HCT116 (cell line): ENCODE data around the gene KIAA1614. TPM values are rescaled to one million over a fixed set of nuclear protein-coding genes. Genes with fewer than 3 reads are reported as not detected.

ENCODE experiments used
- ATAC-seq: fragments of 200-7000 bp; cut with Tn5 transposase; 2 replicates; pipeline ENCODE4 v1.9.1; 2020; ENCODE audit warnings: mild to moderate bottlenecking, moderate library complexity
- BruUV-seq: library from RNA; stranded (reverse); fragments of 400-500 nt; replicated peaks from 2 replicates; lab custom pipeline; 2021; lab: Mats Ljungman, UMichigan
- CTCF ChIA-PET: fragments of 300-600 bp; sonication (Branson Sonifier 250); formaldehyde crosslinking; loops from one replicate; lab custom pipeline; 2021; ENCODE audit warnings: antibody characterized with exemption; lab: Charles Lee
- POLR2A ChIA-PET: fragments of 300-600, 350-600 bp; sonication (Branson Sonifier 250); formaldehyde crosslinking; loops from one replicate; lab custom pipeline; 2021; ENCODE audit warnings: antibody characterized with exemption; lab: Charles Lee
- RAD21 ChIA-PET, 2 experiments: fragments of 300-600 bp; sonication (Branson Sonifier 250); formaldehyde crosslinking; loops; one replicate each; lab custom pipeline; 2023; ENCODE audit warnings: low total read pairs in 2 of 2; ENCODE audit not compliant: uncharacterized antibody in 2 of 2, unreplicated experiment in 2 of 2, low non-redundant PET in 1 of 2; lab: Charles Lee
- DNase-seq: peaks from one replicate; pipeline ENCODE4 v3.0.0-alpha.2; 2010; ENCODE audit warnings: low read depth, low spot score
- H2AFZ ChIP-seq: fragments of 200-600 bp; shearing (Covaris generic), sonication (generic); 2 replicates; pipeline ENCODE4 v1.6.1; 2017; ENCODE audit warnings: low read depth, mixed run types, mixed read lengths, antibody characterized with exemption, low read length; ENCODE audit not compliant: poor library complexity, severe bottlenecking
- H3K27ac ChIP-seq: 2 replicates; pipeline ENCODE4 v1.5.1; 2012; ENCODE audit warnings: low read depth, low read length
- H3K27me3 ChIP-seq: fragments of 200-600 bp; sonication (generic); 2 replicates; pipeline ENCODE4 v1.6.1; 2016; ENCODE audit warnings: mixed run types, low read length, mixed read lengths; ENCODE audit not compliant: insufficient read depth
- H3K36me3 ChIP-seq, 2 experiments: fragments of 200-500 bp in 1 of 2; fragments of 200-600 bp in 1 of 2; sonication (Bioruptor generic) in 1 of 2; sonication (generic) in 1 of 2; 2 replicates each; pipeline versions ENCODE4 v1.5.1 to v1.6.1; 2014 to 2016; ENCODE audit warnings: low read length in 2 of 2, inconsistent platforms in 1 of 2, mixed read lengths in 1 of 2, mixed run types in 1 of 2; ENCODE audit not compliant: insufficient read depth in 2 of 2, control insufficient read depth in 1 of 2
- H3K4me1 ChIP-seq, 2 experiments: fragments of 200-600 bp in 1 of 2; sonication (generic) in 1 of 2; 2 replicates each; pipeline versions ENCODE4 v1.5.1 to v1.6.1; 2012 to 2017; ENCODE audit warnings: low read length in 2 of 2, inconsistent platforms in 1 of 2, mild to moderate bottlenecking in 1 of 2, mixed read lengths in 1 of 2, mixed run types in 1 of 2, moderate library complexity in 1 of 2; ENCODE audit not compliant: insufficient read depth in 2 of 2, control insufficient read depth in 1 of 2
- H3K4me2 ChIP-seq: fragments of 200-600 bp; sonication (generic); 2 replicates; pipeline ENCODE4 v1.6.1; 2017; ENCODE audit warnings: mixed run types, low read length, mixed read lengths
- H3K4me3 ChIP-seq, 2 experiments: fragments of 200-600 bp in 1 of 2; sonication (generic) in 1 of 2; replicated peaks in 1 of 2; 2 replicates each; pipeline ENCODE4 v1.5.1; 2011 to 2016; ENCODE audit warnings: low read length in 2 of 2, control low read depth in 1 of 2, low read depth in 1 of 2, mild to moderate bottlenecking in 1 of 2, mixed read lengths in 1 of 2, mixed run types in 1 of 2
- H3K79me2 ChIP-seq: fragments of 200-600 bp; sonication (generic); 2 replicates; pipeline ENCODE4 v1.6.1; 2017; ENCODE audit warnings: mild to moderate bottlenecking, mixed run types, low read length, moderate library complexity, mixed read lengths; ENCODE audit not compliant: insufficient read depth
- H3K9ac ChIP-seq: fragments of 200-600 bp; sonication (generic); 2 replicates; pipeline ENCODE4 v1.6.1; 2016; ENCODE audit warnings: low read length, mixed read lengths
- H3K9me2 ChIP-seq: fragments of 200-600 bp; sonication (generic), shearing (Covaris generic); 2 replicates; pipeline ENCODE4 v1.6.1; 2017; ENCODE audit warnings: mixed run types, mild to moderate bottlenecking, moderate library complexity; ENCODE audit not compliant: insufficient read depth
- H3K9me3 ChIP-seq, 2 experiments: fragments of 200-500 bp in 1 of 2; fragments of 200-600 bp in 1 of 2; sonication (Bioruptor generic) in 1 of 2; sonication (generic) in 1 of 2; 2 replicates each; pipeline ENCODE4 v1.6.1; 2014 to 2017; ENCODE audit warnings: low read length in 2 of 2, mixed read lengths in 2 of 2, inconsistent platforms in 1 of 2, low read depth in 1 of 2, mild to moderate bottlenecking in 1 of 2, mixed run types in 1 of 2, moderate library complexity in 1 of 2; ENCODE audit not compliant: control insufficient read depth in 1 of 2, insufficient read depth in 1 of 2
- H4K20me1 ChIP-seq: fragments of 200-600 bp; sonication (generic), shearing (Covaris generic); 2 replicates; pipeline ENCODE4 v1.6.1; 2017; ENCODE audit warnings: mixed run types, mild to moderate bottlenecking, moderate library complexity; ENCODE audit not compliant: insufficient read depth
- CEBPB ChIP-seq: IDR thresholded peaks from 2 replicates; pipeline ENCODE4 v1.6.1; 2012; ENCODE audit warnings: low read depth
- EGR1 ChIP-seq: IDR thresholded peaks from 2 replicates; pipeline ENCODE4 v1.6.1; 2012; ENCODE audit warnings: low read depth
- ELF1 ChIP-seq: IDR thresholded peaks from 2 replicates; pipeline ENCODE4 v1.6.1; 2012; ENCODE audit warnings: low read depth, borderline replicate concordance
- EZH2 ChIP-seq: fragments of 200-600 bp; sonication (generic); IDR thresholded peaks from 2 replicates; pipeline ENCODE4 v1.6.1; 2017; ENCODE audit warnings: antibody characterized with exemption, mixed run types
- EZH2phosphoT487 ChIP-seq: fragments of 200-600 bp; IDR thresholded peaks from 2 replicates; pipeline ENCODE4 v1.6.1; 2018; ENCODE audit warnings: antibody characterized with exemption, borderline replicate concordance
- JUND ChIP-seq: IDR thresholded peaks from 2 replicates; pipeline ENCODE4 v1.6.1; 2012
- POLR2AphosphoS5 ChIP-seq: IDR thresholded peaks from 2 replicates; pipeline ENCODE4 v1.6.1; 2011; ENCODE audit warnings: mild to moderate bottlenecking, low read depth, low read length, moderate library complexity
- RAD21 ChIP-seq: IDR thresholded peaks from 2 replicates; pipeline ENCODE4 v1.6.1; 2012; ENCODE audit warnings: low read depth, mild to moderate bottlenecking
- SIN3A ChIP-seq: IDR thresholded peaks from 2 replicates; pipeline ENCODE4 v1.6.1; 2012; ENCODE audit warnings: low read depth
- SP1 ChIP-seq: IDR thresholded peaks from 2 replicates; pipeline ENCODE4 v1.6.1; 2012; ENCODE audit warnings: low read depth
- SRF ChIP-seq: IDR thresholded peaks from 2 replicates; pipeline ENCODE4 v1.6.1; 2012; ENCODE audit warnings: low read depth
- YY1 ChIP-seq: IDR thresholded peaks from 2 replicates; pipeline ENCODE4 v1.6.1; 2011; ENCODE audit warnings: low read length, low read depth, moderate library complexity, mild to moderate bottlenecking; ENCODE audit not compliant: insufficient replicate concordance; ENCODE audit errors: extremely low read depth
- ZFX ChIP-seq: fragments of 450-650 bp; IDR thresholded peaks from 2 replicates; pipeline ENCODE4 v1.6.1; 2017
- ZNF274 ChIP-seq: fragments of 200-500 bp; sonication (Bioruptor generic); IDR thresholded peaks from 2 replicates; pipeline ENCODE4 v1.6.1; 2014; ENCODE audit warnings: mild to moderate bottlenecking, low read depth, low read length, inconsistent platforms
- intact Hi-C: fragments of 100-400 bp; cut with micrococcal nuclease; formaldehyde crosslinking; loops from 2 replicates; pipeline ENCODE4 v1.10.0; 2022
- total RNA-seq: library from RNA; stranded (reverse); gene quantifications from one replicate; pipeline ENCODE4 v1.2.1, GENCODE V29; 2021; ENCODE audit not compliant: unreplicated experiment
- TF ChIP-seq, protein P1 (sequence below): IDR thresholded peaks from 2 replicates; pipeline ENCODE4 v1.6.1; 2012; ENCODE audit warnings: low read depth
- TF ChIP-seq, protein P2 (sequence below): IDR thresholded peaks from 2 replicates; pipeline ENCODE4 v1.6.1; 2012
- TF ChIP-seq, protein P3 (sequence below): IDR thresholded peaks from 2 replicates; pipeline ENCODE4 v1.6.1; 2012
- TF ChIP-seq, protein P4 (sequence below), 3 experiments: fragments of 200-600 bp in 1 of 3; sonication (generic) in 1 of 3; IDR thresholded peaks in 2 of 3; conservative IDR thresholded peaks in 1 of 3; 2 replicates each; pipeline ENCODE4 v1.5.1; 2012 to 2017; ENCODE audit warnings: low read depth in 2 of 3, low read length in 2 of 3, antibody characterized with exemption in 1 of 3, borderline replicate concordance in 1 of 3, control low read depth in 1 of 3, mild to moderate bottlenecking in 1 of 3, mixed read lengths in 1 of 3, mixed run types in 1 of 3, moderate library complexity in 1 of 3; ENCODE audit not compliant: insufficient read depth in 1 of 3
- TF ChIP-seq, protein P5 (sequence below): IDR thresholded peaks from 2 replicates; pipeline ENCODE4 v1.6.1; 2011; ENCODE audit warnings: mild to moderate bottlenecking, low read length, moderate library complexity; ENCODE audit not compliant: insufficient replicate concordance; ENCODE audit errors: extremely low read depth

Gene KIAA1614
- total RNA-seq, 1 experiment from 2014 or later, result 0.25 TPM

DNA sequence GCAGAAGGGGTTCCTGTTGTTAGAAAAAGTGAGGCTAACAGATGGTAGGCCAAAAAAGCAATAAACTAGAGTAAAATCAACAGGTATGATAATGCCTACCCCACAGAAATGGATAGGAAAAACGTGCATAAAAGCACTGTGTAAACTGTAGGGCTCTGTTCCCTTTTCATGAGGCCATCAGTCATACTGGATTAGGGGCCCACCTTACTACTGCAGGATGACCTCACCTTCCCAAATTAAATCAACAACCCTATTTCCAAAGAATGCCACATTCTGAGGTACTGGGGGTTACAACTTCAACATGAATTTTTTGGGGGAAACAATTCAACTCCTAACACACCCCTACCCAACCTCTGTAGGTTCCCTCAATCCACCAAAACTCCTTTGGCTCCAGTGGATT is 54.9 kb downstream of the KIAA1614 start:
- H3K27me3 ChIP-seq, result no peaks in the 10 kb centered on the region
- H3K79me2 ChIP-seq, result no peaks in the 10 kb centered on the region
- H3K9ac ChIP-seq, result no peak overlapping the region
- ATAC-seq, result no peak
- no peak overlapping the region for H3K4me3 ChIP-seq
- CTCF ChIA-PET, result no interaction called here
- RAD21 ChIA-PET, result no interaction called here
- H3K9me2 ChIP-seq, result no peaks in the 10 kb centered on the region
- H4K20me1 ChIP-seq, result no peaks in the 10 kb centered on the region
- no peak for DNase-seq
- peaks cover 0 to 3% of the 10 kb centered on the region in 2 experiments; a peak in 2 of 4 replicates for H3K36me3 ChIP-seq
- TF ChIP-seq EZH2phosphoT487, result no peak
- TF ChIP-seq ELF1, result no peak
- no peak for TF ChIP-seq SIN3A
- TF ChIP-seq SRF, result no peak
- no peak for TF ChIP-seq EGR1
- no peak for TF ChIP-seq JUND
- TF ChIP-seq ZNF274, result no peak
- TF ChIP-seq, protein P1, sequence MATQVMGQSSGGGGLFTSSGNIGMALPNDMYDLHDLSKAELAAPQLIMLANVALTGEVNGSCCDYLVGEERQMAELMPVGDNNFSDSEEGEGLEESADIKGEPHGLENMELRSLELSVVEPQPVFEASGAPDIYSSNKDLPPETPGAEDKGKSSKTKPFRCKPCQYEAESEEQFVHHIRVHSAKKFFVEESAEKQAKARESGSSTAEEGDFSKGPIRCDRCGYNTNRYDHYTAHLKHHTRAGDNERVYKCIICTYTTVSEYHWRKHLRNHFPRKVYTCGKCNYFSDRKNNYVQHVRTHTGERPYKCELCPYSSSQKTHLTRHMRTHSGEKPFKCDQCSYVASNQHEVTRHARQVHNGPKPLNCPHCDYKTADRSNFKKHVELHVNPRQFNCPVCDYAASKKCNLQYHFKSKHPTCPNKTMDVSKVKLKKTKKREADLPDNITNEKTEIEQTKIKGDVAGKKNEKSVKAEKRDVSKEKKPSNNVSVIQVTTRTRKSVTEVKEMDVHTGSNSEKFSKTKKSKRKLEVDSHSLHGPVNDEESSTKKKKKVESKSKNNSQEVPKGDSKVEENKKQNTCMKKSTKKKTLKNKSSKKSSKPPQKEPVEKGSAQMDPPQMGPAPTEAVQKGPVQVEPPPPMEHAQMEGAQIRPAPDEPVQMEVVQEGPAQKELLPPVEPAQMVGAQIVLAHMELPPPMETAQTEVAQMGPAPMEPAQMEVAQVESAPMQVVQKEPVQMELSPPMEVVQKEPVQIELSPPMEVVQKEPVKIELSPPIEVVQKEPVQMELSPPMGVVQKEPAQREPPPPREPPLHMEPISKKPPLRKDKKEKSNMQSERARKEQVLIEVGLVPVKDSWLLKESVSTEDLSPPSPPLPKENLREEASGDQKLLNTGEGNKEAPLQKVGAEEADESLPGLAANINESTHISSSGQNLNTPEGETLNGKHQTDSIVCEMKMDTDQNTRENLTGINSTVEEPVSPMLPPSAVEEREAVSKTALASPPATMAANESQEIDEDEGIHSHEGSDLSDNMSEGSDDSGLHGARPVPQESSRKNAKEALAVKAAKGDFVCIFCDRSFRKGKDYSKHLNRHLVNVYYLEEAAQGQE, result no peak
- TF ChIP-seq SP1, result no peak
- no peak for TF ChIP-seq POLR2AphosphoS5
- no peak for TF ChIP-seq CEBPB
- TF ChIP-seq, protein P2, sequence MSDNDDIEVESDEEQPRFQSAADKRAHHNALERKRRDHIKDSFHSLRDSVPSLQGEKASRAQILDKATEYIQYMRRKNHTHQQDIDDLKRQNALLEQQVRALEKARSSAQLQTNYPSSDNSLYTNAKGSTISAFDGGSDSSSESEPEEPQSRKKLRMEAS, result no peak
- TF ChIP-seq, protein P3, sequence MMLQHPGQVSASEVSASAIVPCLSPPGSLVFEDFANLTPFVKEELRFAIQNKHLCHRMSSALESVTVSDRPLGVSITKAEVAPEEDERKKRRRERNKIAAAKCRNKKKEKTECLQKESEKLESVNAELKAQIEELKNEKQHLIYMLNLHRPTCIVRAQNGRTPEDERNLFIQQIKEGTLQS, result no peak
- TF ChIP-seq YY1, result no peak
- no peak for TF ChIP-seq ZFX
- TF ChIP-seq, protein P4, sequence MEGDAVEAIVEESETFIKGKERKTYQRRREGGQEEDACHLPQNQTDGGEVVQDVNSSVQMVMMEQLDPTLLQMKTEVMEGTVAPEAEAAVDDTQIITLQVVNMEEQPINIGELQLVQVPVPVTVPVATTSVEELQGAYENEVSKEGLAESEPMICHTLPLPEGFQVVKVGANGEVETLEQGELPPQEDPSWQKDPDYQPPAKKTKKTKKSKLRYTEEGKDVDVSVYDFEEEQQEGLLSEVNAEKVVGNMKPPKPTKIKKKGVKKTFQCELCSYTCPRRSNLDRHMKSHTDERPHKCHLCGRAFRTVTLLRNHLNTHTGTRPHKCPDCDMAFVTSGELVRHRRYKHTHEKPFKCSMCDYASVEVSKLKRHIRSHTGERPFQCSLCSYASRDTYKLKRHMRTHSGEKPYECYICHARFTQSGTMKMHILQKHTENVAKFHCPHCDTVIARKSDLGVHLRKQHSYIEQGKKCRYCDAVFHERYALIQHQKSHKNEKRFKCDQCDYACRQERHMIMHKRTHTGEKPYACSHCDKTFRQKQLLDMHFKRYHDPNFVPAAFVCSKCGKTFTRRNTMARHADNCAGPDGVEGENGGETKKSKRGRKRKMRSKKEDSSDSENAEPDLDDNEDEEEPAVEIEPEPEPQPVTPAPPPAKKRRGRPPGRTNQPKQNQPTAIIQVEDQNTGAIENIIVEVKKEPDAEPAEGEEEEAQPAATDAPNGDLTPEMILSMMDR (IDR thresholded peaks at IDR 0.05 in 2 of 3, conservative IDR thresholded peaks at IDR 0.05 in 1 of 3; ENCODE audit: borderline replicate concordance in 1 of 3, insufficient read depth in 1 of 3, low read depth in 2 of 3, low read length in 2 of 3), result no peak
- no peak for TF ChIP-seq EZH2
- TF ChIP-seq RAD21, result no peak
- TF ChIP-seq, protein P5, sequence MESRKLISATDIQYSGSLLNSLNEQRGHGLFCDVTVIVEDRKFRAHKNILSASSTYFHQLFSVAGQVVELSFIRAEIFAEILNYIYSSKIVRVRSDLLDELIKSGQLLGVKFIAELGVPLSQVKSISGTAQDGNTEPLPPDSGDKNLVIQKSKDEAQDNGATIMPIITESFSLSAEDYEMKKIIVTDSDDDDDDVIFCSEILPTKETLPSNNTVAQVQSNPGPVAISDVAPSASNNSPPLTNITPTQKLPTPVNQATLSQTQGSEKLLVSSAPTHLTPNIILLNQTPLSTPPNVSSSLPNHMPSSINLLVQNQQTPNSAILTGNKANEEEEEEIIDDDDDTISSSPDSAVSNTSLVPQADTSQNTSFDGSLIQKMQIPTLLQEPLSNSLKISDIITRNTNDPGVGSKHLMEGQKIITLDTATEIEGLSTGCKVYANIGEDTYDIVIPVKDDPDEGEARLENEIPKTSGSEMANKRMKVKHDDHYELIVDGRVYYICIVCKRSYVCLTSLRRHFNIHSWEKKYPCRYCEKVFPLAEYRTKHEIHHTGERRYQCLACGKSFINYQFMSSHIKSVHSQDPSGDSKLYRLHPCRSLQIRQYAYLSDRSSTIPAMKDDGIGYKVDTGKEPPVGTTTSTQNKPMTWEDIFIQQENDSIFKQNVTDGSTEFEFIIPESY, result no peak
- H3K4me1 ChIP-seq, result no peaks in the 10 kb centered on the region
- H2AFZ ChIP-seq, result no peak overlapping the region
- POLR2A ChIA-PET, result no interaction called here
- no peak overlapping the region for H3K4me2 ChIP-seq
- intact Hi-C loops, result no loop called here
- no peak overlapping the region for H3K27ac ChIP-seq
- no TSS peak for BruUV-seq
- H3K9me3 ChIP-seq, result no peaks in the 10 kb centered on the region
